NCI-H146 treated with DMSO at 0.1 percent for 48 hours (cell line): Measurements from ENCODE around the gene MRGPRE.

Experiments used
- DNase-seq: peaks from one replicate; lab custom pipeline; 2025; ENCODE audit not compliant: unreplicated experiment; lab: John Stamatoyannopoulos, UW

MRGPRE gene

DNA sequence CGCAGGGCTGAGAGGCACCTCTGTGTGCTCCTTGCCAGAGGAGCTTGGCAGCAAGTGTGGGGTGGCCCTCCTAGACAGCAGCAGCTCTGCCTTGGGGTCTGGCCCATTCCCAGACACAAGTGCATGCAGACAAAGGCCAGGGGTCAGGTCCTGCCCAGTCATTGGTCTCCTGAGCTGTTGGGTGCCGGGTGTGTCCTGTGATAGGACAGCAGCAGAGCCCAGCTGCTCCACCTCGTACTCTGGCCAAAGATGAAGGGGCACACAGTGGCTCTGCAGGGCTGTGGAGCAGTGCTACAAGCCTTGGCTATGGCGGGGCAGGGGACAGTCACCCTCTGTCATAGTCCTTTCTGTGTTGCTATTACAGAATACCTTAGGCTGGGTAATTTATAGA, 49.8 kb downstream of the MRGPRE start:
- DNase-seq, result no peak

DNA sequence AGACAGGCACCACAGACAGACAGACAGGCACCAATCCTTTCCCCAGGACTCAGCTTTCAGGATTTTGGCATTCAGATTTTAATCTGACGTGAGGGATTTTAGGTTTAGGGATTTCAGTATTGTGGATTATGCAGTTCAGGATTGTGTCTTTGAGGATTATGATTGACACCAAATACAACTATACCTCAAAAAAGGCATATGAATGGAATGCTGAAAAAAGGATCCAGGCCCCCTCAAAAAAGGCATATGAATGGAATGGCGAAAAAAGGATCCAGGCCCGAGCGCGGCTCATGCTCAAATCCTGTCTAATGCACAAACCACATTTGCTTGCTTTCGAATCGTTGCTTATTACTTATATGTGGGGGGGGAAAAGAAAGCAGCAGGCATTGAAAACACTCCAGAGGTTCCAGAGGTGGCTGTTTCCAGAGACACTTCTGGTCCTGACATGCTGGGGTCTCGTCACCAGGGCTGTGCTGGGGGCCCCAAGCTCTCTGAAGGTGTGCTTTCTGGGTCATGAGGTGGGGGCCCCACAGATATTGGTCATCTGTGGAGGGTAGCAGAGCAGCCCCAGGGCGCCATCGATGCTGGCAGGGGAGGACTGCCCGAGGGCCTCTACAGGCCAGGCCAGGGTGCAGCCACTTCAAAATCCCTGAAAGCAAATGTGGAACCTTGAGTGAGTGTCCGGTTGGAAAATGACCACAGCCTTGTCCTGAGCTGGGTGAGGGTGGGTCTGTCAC, 50.3 kb downstream of the MRGPRE start:
- no peak for DNase-seq

DNA sequence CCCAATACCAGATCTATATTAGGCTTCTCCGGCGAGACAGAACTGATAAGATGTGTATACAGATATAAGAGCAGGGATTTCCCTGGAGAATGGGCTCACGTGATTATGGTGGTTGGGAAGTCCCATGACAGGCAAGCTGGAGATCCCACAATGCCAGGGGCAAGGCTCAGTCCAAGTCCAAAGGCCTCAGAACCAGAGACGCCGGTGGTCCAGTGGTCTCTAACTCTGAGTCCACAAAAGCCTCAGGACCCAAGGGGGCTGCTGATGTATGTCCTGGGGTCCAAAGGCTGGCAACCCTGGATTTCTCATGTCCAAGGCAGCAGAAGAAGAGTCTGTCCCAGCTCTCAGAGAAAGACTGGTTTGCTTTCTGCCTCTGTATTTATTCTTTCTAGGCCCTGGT, 51.3 kb downstream of the MRGPRE start:
- DNase-seq, result no peak

DNA sequence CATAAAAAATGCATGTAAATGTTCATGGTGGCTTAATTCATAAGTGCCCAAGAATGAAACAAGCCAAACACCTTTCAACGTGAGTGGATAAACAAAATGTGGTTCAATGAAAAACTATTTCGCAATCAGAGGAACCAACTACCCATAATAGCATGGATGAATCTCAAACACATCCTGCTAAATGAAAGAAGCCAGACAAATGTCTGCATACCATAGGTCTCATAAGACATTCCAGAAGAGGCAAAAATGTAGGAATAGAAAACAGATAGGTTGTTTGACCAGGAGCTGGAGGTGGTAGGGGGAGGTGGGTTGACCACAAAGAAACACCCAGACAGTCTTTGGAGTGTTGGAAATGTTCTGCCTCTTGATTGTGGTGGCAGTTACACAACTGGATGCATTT, 53.9 kb downstream of the MRGPRE start:
- DNase-seq, result no peak

DNA sequence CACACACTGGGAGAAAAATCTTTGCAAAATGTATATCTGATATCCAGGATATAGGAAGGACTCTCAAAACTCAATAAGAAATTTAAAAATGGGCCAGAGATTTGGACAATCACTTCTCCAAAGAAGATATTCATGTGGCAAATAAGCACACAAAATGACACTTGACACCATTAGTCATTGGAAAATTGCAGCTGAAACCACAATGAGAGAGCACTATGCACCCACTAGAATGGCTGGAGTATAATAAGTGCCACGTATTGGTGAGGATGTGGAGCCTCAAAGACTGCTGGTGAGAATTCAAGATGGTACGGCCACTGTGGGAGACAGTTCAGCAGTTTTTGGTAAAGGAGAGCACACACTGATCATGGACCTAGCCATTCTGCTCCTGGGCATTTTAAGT, 54.3 kb downstream of the MRGPRE start:
- DNase-seq, result no peak
